ENCODE data around the gene BANP.
"Not testable (repeated sequence)": the region's sequence is repeated elsewhere in the genome, so short reads cannot be mapped to it uniquely, and the experiment has no call there.

BANP gene

DNA sequence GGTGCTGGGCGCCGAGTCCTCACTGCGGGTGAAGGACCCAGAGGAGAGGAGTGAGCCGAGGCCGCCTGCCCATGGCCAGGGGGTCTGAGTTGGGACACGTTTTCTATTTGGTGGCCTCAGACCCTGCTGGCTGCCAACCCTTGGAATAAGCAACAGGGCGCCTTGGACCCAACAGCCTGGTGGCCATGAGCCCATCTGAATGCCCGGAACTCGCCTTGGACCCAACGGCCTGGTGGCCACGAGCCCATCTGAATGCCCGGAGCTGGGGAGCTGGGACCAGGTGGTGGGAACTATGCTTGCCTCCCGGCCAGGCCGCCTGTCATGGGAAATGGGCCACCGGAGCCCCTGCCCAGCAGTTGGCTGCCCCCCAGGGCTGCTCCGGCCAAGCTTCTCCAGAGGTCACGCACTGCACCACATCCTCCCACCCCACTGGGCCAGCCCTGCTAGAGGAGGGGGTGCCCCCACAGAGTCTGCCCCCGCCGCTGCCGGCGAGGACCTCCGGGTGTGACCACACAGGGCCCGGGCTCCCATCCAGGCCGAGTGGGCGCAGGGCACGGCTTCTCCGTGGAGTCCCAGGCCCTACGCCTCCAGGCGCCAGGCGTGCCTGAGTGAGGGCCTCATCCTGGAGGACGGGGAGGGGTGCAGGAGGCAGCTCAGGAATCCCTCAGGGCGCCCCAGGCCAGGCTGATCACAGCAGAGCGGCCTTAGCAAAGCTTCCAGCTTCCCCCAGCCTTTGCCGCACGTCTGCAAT, 140.2 kb downstream of the BANP start:
- DNase-seq, result not testable (repeated sequence)

GRCh38 chr16:88091972-88092302, 140.7 kb downstream of the BANP start:
- DNase-seq, result not testable (repeated sequence)

DNA sequence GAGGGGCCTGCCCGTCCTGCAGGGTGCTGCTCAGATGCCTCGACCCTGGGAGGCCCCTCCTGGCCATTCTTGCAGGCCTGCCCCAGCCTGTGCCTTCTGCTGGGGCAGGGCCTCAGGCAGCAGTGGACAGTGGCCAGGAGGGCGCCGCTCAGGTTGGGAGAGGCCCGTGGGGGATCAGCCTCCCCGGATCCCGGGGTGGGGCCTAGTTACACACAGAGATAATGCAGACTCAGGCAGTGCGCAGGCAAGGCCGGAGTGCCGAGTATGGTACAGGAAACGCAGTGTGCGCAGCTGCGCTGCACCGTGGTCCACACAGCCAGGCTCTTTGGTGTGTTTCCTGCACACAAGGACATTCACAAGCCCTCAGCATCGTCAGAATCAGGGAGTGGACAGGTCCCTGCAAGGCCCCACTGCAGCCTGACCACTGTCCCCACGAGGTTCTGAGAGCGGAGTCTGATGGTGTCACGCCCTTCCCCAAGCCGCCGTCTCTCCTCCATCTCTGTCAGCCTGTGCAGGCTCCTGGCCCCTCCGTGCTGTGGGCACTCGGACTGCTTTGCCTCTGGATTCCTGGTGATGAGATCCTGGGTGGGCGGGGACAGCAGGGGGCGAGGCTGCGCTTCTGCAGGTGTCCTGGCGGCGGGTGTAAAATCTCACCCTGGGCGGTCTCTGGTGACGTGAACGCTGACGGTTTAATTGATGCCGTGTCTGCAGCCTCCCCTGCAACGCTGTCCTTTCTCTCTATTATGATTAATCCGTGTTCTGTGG, 141.7 kb downstream of the BANP start:
- not testable (repeated sequence) for DNase-seq

DNA sequence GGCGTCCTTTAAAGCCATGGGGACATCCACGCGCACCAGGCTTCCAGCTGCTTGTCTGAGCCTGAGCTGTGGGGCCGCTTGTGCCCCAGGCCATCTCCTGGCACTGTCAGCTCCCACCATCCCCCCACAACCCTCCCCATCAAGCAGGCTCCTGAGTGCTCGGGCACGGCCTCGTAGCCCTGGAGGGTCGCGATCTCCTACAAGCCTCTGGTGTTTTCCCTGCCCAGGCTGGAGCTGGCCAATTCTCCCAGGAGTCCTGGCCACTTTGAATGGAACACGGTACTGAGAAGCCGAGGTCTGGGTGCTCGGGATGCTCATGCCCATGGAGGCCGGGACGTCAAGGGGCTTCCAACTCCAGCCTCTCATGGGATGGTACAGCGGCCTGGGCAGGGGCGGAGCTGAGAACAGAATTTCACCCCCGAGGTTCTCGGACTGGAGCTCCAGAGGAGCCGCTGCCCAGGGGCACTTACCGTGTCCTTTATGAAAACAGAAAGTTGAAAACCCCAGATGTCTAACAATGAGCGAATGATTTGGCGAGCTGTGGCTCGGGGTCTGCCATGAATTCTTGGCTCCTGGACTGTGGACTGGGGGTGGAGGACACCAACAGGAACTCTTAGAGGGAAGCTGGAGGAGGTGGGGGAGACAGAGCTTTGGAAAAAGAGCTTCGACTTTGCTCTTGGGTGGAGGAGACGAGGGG, 142.5 kb downstream of the BANP start:
- DNase-seq, result not testable (repeated sequence)

- DNase-seq, result not testable (repeated sequence)
These were observed 143.0 kb downstream of the BANP start for GRCh38 chr16:88094253-88094575.

DNA sequence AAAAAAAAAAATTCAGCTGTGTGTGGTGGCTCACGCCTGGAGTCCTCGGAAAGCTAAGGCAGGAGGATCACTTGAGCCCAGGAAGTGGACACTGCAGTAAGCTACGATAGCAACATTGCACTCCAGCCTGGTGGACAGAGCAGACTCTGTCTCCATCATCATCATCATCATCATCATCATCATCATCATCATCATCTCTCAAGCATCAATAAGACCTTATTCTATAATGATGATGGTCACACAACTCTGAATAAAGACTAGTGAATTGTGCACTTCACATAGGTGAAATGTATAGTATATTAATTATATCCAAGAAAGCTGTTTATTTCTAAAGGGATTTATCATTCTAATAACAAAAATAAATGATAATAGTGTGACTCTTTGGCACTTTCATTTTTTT, 143.7 kb downstream of the BANP start:
- not testable (repeated sequence) for DNase-seq

DNA sequence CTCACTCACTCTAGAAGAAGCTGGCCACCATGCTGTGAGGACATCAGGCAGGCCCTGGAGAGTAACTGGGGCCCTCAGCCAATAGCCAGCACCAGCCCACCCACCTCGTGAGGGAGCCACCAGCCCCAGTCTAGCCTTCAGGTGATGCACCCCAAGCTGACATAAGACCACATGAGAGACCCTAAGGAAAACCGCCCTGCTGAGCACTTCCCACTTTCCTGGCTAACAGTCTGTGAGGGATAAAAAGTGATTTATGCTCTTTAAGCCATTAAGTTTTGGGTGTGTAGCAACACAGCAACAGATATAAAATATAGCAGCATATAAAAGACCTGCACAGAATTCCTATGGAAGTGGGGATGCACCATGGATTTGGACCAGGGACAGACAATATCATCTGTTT, 145.4 kb downstream of the BANP start:
- not testable (repeated sequence) for DNase-seq

DNA sequence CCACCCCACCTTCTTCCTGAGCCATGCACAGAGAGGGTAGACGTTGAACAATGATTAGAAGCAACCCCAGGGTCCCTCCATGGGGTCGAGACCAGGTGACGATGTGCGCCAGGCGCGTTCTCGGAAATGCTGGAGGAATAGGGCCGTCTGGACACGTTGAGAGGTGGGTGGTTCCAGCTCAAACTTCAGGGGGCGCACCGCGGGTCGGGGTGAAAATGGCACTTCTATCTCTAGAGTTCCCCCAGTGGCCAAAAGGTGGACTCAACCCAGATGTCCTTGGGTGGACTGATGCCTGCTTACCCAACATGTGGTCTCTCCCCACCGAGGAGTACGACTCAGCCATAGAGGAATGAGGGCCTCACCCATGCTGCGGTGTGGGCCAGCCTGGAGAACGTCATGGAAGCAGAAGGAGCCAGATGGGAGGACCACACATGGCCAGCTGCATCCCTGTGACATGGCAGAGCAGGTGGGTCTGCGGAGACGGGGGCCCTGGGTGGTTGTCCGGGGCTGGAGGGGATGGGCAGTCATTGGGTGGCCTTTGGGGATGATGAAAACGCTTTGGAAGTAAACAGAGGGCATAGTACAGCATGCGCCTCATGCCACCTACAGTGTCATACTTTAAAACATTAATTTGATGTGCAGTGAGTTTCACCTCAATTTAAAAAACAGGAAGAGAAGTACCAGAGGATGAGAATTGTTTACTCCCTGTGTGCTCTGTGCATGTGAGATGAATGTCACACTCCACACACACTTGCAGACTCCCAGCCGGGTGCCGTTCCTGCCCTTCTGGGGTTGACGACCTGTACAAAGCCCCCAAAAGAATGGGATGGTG, 147.7 kb downstream of the BANP start:
- not testable (repeated sequence) for DNase-seq

- DNase-seq, result no peak
These were observed 148.3 kb downstream of the BANP start for GRCh38 chr16:88099563-88099890.

- not testable (repeated sequence) for DNase-seq
These were observed 148.7 kb downstream of the BANP start for GRCh38 chr16:88099956-88100355.

- DNase-seq, result not testable (repeated sequence)
These were observed 149.8 kb downstream of the BANP start for GRCh38 chr16:88100801-88101622.

DNA sequence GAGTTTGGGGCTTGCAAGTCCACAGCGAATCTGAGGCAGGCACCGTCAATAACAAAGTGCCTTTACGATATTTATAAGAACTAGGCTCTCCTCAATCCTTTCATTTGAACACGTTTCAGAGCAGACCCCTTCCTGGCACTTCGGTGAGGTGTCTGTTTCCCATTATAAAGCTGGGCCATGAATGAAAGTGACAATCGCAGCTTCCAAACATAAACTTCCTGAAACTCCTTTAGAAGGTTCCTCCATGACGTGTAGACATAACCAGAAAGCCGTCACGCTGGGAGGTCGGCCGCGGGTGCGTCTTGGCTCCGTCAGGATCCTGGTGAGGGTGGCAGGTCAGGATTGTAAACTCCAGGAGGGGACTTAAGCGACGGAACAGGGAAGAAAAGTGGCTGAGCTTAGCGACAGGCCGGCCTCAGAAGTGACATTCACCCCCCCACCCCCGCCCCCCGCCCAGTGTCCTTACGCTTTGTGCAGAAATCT, 150.4 kb downstream of the BANP start:
- not testable (repeated sequence) for DNase-seq

- no peak for DNase-seq
These were observed 151.4 kb downstream of the BANP start for GRCh38 chr16:88102597-88102996.

- DNase-seq, result no peak
These were observed 151.8 kb downstream of the BANP start for GRCh38 chr16:88103011-88103410.

DNA sequence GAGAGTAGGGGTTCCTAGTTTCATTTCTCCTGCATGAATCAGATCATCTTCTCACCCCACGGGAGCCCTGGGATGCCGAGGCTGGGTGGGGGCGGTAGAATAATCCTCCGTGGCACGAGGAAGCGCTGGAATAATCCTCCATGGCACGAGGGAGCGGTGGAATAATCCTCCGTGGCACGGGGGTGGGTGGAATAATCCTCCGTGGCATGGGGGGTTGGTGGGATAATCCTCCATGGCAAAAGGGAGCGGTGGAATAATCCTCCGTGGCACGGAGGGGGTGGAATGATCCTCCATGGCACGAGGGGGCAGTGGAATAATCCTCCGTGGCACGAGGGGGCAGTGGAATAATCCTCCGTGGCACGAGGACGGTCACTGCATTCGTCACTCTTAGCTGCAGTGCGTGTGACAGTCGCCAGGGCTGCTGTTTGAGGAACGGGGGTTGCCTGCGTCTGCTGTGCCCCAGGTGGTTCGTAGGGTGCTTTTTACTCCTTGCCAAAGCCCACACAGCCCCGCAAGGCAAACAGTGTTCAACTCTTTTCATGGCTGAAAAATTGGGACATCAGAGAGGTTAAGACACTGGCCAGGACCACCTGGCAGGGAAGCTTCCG, 152.5 kb downstream of the BANP start:
- no peak for DNase-seq

DNA sequence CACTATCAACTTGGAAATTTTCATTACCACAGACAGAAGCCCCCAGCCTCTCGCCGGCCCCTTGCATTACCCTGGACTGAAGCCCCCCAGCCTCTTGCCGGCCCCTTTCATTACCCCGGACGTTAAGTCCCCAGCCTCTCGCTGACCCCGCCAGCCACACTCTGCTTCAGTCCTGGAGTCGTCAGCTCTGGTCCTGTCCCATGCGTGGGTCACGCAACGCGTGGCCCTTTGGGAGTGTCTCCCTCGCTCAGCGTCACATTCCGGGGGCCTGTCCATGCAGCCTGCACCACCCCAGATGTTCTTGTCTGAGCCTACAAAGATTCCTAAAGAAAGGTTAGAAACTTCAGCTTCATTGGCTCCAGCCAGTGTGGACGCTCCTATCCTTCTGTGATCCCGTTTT, 153.1 kb downstream of the BANP start:
- DNase-seq, result not testable (repeated sequence)

DNA sequence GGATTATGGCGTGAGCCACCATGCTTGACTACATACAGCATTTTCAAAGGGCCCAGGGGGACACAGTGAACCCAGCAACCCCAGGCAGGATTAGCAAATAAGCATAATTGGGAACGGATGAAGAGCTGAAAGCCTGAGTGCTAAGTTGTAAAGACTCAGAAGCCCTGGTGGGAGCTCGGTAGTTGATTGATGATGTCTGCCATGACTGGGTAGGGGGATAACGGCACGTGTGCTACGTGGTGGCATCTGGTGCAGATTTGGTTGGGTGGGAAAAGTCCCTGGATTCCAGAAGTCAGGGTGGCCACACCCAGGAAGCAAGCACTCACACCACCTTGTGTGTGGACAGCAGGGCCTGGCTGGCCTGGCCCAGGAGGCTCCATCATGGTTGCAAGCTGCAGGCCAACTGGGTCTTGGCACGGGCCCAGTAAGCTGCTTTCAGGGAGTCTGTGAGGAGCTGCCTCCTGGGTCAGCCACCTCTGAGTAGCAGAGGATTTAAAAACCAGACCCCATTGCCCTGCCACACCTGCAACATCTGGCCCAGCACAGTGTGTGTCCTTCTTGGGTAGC, 154.4 kb downstream of the BANP start:
- DNase-seq, result not testable (repeated sequence)

GRCh38 chr16:88106566-88106965, 155.3 kb downstream of the BANP start:
- DNase-seq, result not testable (repeated sequence)

DNA sequence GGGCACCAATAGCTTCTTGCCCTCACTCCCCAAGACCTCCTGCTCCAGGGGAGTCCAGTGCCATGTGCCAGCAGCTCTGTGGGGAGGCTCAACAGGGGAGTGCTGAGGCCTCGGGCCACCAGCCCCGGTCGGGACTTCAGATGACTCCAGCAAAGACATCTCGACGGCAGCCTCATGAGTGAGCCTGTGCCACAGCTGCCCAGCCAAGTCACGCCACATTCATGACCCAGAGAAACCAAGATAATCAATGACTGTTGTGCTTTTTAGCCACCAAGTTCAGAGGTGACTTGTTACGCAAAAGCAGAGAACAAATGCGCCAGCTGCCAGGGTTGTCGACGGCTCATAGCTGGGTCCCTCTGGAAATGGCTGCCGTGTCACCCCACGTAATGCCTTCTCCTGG, 157.5 kb downstream of the BANP start:
- DNase-seq, result no peak

DNA sequence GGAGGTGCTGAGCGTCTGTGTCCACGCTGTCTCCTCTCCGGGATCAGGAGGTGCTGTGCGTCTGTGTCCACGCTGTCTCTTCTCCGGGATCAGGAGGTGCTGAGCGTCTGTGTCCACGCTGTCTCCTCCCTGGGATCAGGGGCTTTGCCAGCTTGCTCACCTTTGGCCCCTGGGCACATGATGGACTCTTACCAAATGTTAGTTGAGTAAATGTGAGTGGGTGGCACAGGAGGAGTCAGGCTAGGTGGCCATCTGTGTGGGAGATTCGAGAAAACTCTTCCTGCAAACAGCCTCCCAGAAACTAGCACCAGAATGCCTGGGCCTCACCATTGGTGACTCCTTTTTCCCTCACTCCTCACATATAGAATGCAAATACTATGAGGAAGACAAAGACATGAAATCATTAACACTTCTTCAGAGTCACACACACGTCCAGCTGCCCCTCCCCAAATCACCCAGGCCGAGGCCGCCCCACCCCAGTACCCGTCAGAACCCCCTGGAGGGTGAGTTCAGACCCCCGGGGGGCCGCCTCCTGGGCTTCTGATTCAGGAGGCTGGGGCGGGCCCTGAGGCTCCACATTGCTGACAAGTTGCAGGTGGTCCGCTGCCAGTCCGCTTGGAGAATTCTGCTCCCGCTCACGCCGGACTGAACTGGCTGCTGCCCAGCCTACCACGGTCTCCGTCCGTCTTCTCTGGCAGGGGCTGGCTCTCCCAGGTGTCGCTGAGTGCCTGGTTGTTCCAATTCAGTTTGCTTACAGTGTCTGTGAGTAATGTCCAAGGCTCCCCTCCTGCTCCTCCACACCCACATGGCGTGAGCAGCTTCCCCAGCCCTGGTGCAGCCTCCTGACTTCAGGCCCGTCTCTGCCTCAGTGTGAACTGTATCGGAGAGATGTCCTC, 158.7 kb downstream of the BANP start:
- not testable (repeated sequence) for DNase-seq

All from midbrain (tissue), 1 donor.